IMR-90 (cell line): ENCODE measurements around the gene PTPRN2. TPM values are rescaled to one million over a fixed set of nuclear protein-coding genes. Genes with fewer than 3 reads are reported as not detected.

Source experiments
- ATAC-seq: fragments of 200-7000 bp; cut with Tn5 transposase; 2 replicates; pipeline ENCODE4 v1.9.1; 2020; ENCODE audit warnings: low read depth, mild to moderate bottlenecking, moderate library complexity
- BruUV-seq: library from RNA; stranded (reverse); fragments of 400-500 nt; replicated peaks from 2 replicates; lab custom pipeline; 2021; lab: Mats Ljungman, UMichigan
- CTCF ChIA-PET: fragments of 300-600 bp; formaldehyde crosslinking; extraction: SDS; loops from one replicate; lab custom pipeline; 2021; ENCODE audit warnings: antibody characterized with exemption; lab: Yijun Ruan, JAX
- POLR2A ChIA-PET: fragments of 300-600 bp; sonication (Branson Sonifier 250); formaldehyde crosslinking; loops from one replicate; lab custom pipeline; 2022; ENCODE audit warnings: antibody characterized with exemption; ENCODE audit not compliant: unreplicated experiment; lab: Charles Lee
- DNase-seq: peaks from one replicate; pipeline ENCODE4 v3.0.0; 2013
- H2AFZ ChIP-seq: replicated peaks from 2 replicates; pipeline ENCODE3; 2013; ENCODE audit warnings: low read length, mild to moderate bottlenecking; ENCODE audit not compliant: poor library complexity
- H2AK5ac ChIP-seq: 2 replicates; pipeline ENCODE4 v1.6.1; 2013; ENCODE audit warnings: low read depth, low read length, inconsistent platforms
- H2AK9ac ChIP-seq: replicated peaks from 2 replicates; pipeline ENCODE3; 2013; ENCODE audit warnings: mild to moderate bottlenecking, low read depth, low read length, moderate library complexity; ENCODE audit not compliant: poor library complexity
- H2BK120ac ChIP-seq: 2 replicates; pipeline ENCODE4 v1.6.1; 2013; ENCODE audit warnings: low read depth, low read length, inconsistent platforms
- H2BK15ac ChIP-seq: 3 replicates; pipeline ENCODE4 v1.6.1; 2013; ENCODE audit warnings: low read depth, low read length, inconsistent platforms
- H2BK20ac ChIP-seq: 2 replicates; pipeline ENCODE4 v1.6.1; 2013; ENCODE audit warnings: low read depth, mild to moderate bottlenecking, inconsistent platforms, low read length, moderate library complexity
- H2BK5ac ChIP-seq: 2 replicates; pipeline ENCODE4 v1.6.1; 2013; ENCODE audit warnings: mild to moderate bottlenecking, low read depth, low read length, inconsistent platforms; ENCODE audit not compliant: poor library complexity, severe bottlenecking
- H3K14ac ChIP-seq: replicated peaks from 2 replicates; pipeline ENCODE4 v1.6.1; 2013; ENCODE audit warnings: low read depth, low read length, inconsistent platforms
- H3K18ac ChIP-seq: 2 replicates; pipeline ENCODE4 v1.6.1; 2013; ENCODE audit warnings: low read depth, low read length, control low read depth
- H3K23ac ChIP-seq: 2 replicates; pipeline ENCODE4 v1.6.1; 2013; ENCODE audit warnings: low read depth, low read length, inconsistent platforms
- H3K27ac ChIP-seq: 2 replicates; pipeline ENCODE4 v1.5.1; 2013; ENCODE audit warnings: mild to moderate bottlenecking, control low read depth, low read length; ENCODE audit not compliant: insufficient read depth
- H3K27me3 ChIP-seq: 2 replicates; pipeline ENCODE4 v1.6.1; 2013; ENCODE audit warnings: low read length; ENCODE audit not compliant: control insufficient read depth, insufficient read depth
- H3K36me3 ChIP-seq: 2 replicates; pipeline ENCODE4 v1.6.1; 2013; ENCODE audit warnings: low read length, mixed read lengths; ENCODE audit not compliant: control insufficient read depth, insufficient read depth
- H3K4ac ChIP-seq: 2 replicates; pipeline ENCODE4 v1.6.1; 2013; ENCODE audit warnings: low read depth, low read length, inconsistent platforms
- H3K4me1 ChIP-seq: 2 replicates; pipeline ENCODE4 v1.6.1; 2013; ENCODE audit warnings: low read length, mixed read lengths; ENCODE audit not compliant: control insufficient read depth, insufficient read depth
- H3K4me2 ChIP-seq: 2 replicates; pipeline ENCODE4 v1.6.1; 2013; ENCODE audit warnings: low read depth, mild to moderate bottlenecking, control low read depth, low read length, moderate library complexity
- H3K4me3 ChIP-seq: 2 replicates; pipeline ENCODE4 v1.5.1; 2013; ENCODE audit warnings: low read depth, mild to moderate bottlenecking, control low read depth, low read length, moderate library complexity; ENCODE audit not compliant: insufficient read depth
- H3K56ac ChIP-seq: 2 replicates; pipeline ENCODE4 v1.6.1; 2013; ENCODE audit warnings: low read length, inconsistent platforms; ENCODE audit not compliant: insufficient read depth; ENCODE audit errors: extremely low read depth
- H3K79me1 ChIP-seq, 2 experiments: 2 replicates each; pipeline ENCODE4 v1.6.1; 2013; ENCODE audit warnings: low read length in 2 of 2, inconsistent platforms in 1 of 2, low read depth in 1 of 2
- H3K9ac ChIP-seq: 2 replicates; pipeline ENCODE4 v1.6.1; 2013; ENCODE audit warnings: low read depth, low read length, control low read depth
- H3K9me1 ChIP-seq: 2 replicates; pipeline ENCODE4 v1.6.1; 2013; ENCODE audit warnings: low read length, inconsistent platforms; ENCODE audit not compliant: insufficient read depth
- H3K9me3 ChIP-seq: 2 replicates; pipeline ENCODE4 v1.6.1; 2013; ENCODE audit warnings: low read length; ENCODE audit not compliant: control insufficient read depth, insufficient read depth
- H4K20me1 ChIP-seq: 2 replicates; pipeline ENCODE4 v1.6.1; 2013; ENCODE audit warnings: low read length, inconsistent platforms; ENCODE audit not compliant: insufficient read depth
- H4K5ac ChIP-seq: 2 replicates; pipeline ENCODE4 v1.6.1; 2013; ENCODE audit warnings: mild to moderate bottlenecking, low read depth, low read length, control low read depth
- H4K8ac ChIP-seq, 2 experiments: 2 replicates each; pipeline ENCODE4 v1.6.1; 2013; ENCODE audit warnings: low read depth in 2 of 2, low read length in 2 of 2, control low read depth in 1 of 2, inconsistent platforms in 1 of 2
- H4K91ac ChIP-seq: 2 replicates; pipeline ENCODE4 v1.6.1; 2013; ENCODE audit warnings: low read depth, low read length, inconsistent platforms; ENCODE audit not compliant: insufficient read depth
- CHD1 ChIP-seq: IDR thresholded peaks from 2 replicates; pipeline ENCODE4 v1.6.1; 2012; ENCODE audit warnings: low read depth, low read length, improper control_type of control experiment
- MAFK ChIP-seq: IDR thresholded peaks from 2 replicates; pipeline ENCODE4 v1.6.1; 2012; ENCODE audit warnings: low read depth, low read length, improper control_type of control experiment
- MAZ ChIP-seq: IDR thresholded peaks from 2 replicates; pipeline ENCODE4 v1.6.1; 2012; ENCODE audit warnings: low read depth, mild to moderate bottlenecking, low read length, improper control_type of control experiment, moderate library complexity, borderline replicate concordance
- MXI1 ChIP-seq: IDR thresholded peaks from 2 replicates; pipeline ENCODE4 v1.6.1; 2012; ENCODE audit warnings: low read depth, mild to moderate bottlenecking, low read length, moderate library complexity, borderline replicate concordance
- NFE2L2 ChIP-seq: fragments of 150-350 bp; IDR thresholded peaks from 2 replicates; pipeline ENCODE4 v1.6.1; 2016; ENCODE audit warnings: low read depth, mild to moderate bottlenecking, low read length
- POLR2A ChIP-seq: IDR thresholded peaks from 2 replicates; pipeline ENCODE4 v1.6.1; 2012; ENCODE audit warnings: mild to moderate bottlenecking, low read depth, low read length
- RAD21 ChIP-seq: IDR thresholded peaks from 2 replicates; pipeline ENCODE4 v1.6.1; 2012; ENCODE audit warnings: low read length, improper control_type of control experiment
- RCOR1 ChIP-seq: IDR thresholded peaks from 2 replicates; pipeline ENCODE4 v1.6.1; 2012; ENCODE audit warnings: mild to moderate bottlenecking, low read length, improper control_type of control experiment; ENCODE audit not compliant: insufficient replicate concordance
- RFX5 ChIP-seq: IDR thresholded peaks from 2 replicates; pipeline ENCODE4 v1.8.0; 2012; ENCODE audit warnings: low read depth, mild to moderate bottlenecking, low read length, moderate library complexity
- SMC3 ChIP-seq: fragments of 150-350 bp; IDR thresholded peaks from 2 replicates; pipeline ENCODE4 v1.6.1; 2016; ENCODE audit warnings: low read depth, mild to moderate bottlenecking, antibody characterized with exemption, low read length, moderate library complexity
- WGBS, 2 experiments: methylation state at CpG; one replicate each; pipeline versions ENCODE4 v1.1.5 to v1.1.7; 2013; ENCODE audit warnings: missing lambda C conversion rate in 2 of 2; ENCODE audit not compliant: insufficient read length in 1 of 2; ENCODE audit errors: extremely low coverage in 2 of 2; 5-methylcytosine and 5-hydroxymethylcytosine counted together
- dilution Hi-C: fragments of 300-500 bp; cut with HindIII; formaldehyde crosslinking; loops from one replicate; pipeline ENCODE4 v1.14.3; 2018; ENCODE audit warnings: low sequenced_read_pairs; ENCODE audit not compliant: unreplicated experiment
- in situ Hi-C: fragments of 300-500 bp; cut with MboI; formaldehyde crosslinking; loops from 3 replicates; pipeline ENCODE4 v1.14.3; 2019; ENCODE audit warnings: low sequenced_read_pairs, inconsistent platforms, mixed read lengths
- intact Hi-C: fragments of 100-400 bp; cut with micrococcal nuclease; formaldehyde crosslinking; loops from 2 replicates; pipeline ENCODE4 v1.10.0; 2022
- polyA plus RNA-seq, 3 experiments: library from polyadenylated mRNA; depleted of rRNA; stranded (reverse); fragments of >200 nt; gene quantifications; 2 replicates each; pipeline ENCODE4 v1.2.3, GENCODE V29; 2012; ENCODE audit warnings: low replicate concordance in 1 of 3
- total RNA-seq: library from RNA; depleted of rRNA; stranded (reverse); fragments of >200 nt; gene quantifications from 2 replicates; pipeline ENCODE4 v1.2.3, GENCODE V29; 2012
- TF ChIP-seq, protein P1 (sequence below): fragments of 150-350 bp; IDR thresholded peaks from 2 replicates; pipeline ENCODE4 v1.6.1; 2017; ENCODE audit warnings: mild to moderate bottlenecking, antibody characterized with exemption, low read length, low read depth
- TF ChIP-seq, protein P2 (sequence below): conservative IDR thresholded peaks from 2 replicates; pipeline ENCODE4 v1.5.1; 2012; ENCODE audit warnings: mild to moderate bottlenecking, low read depth, low read length, improper control_type of control experiment
- TF ChIP-seq, protein P3 (sequence below): fragments of 150-350 bp; IDR thresholded peaks from 2 replicates; pipeline ENCODE4 v1.6.1; 2016; ENCODE audit warnings: low read depth, mild to moderate bottlenecking, low read length, moderate library complexity, borderline replicate concordance

The PTPRN2 gene
- total and polyA plus RNA-seq, 2 of the 4 experiments (the other 2 are of a cell fraction): 0.03 TPM; not detected in 1

GRCh38 chr7:158303121-158303520 is 284.5 kb downstream of the PTPRN2 start:
- Histone ChIP-seq H2BK120ac (no peak overlapping the region), H2BK20ac (no peak overlapping the region), H3K79me1 (no peaks in the 10 kb centered on the region), H3K9me3 (peaks cover 35% of the 10 kb centered on the region; the same call in 1 of the 2 replicates), H3K23ac (no peak overlapping the region), H3K4me3 (no peak overlapping the region), H4K91ac (no peak overlapping the region), H3K27ac (no peak overlapping the region), H3K27me3 (no peaks in the 10 kb centered on the region), H3K56ac (no peak overlapping the region), H2AFZ (no peak overlapping the region), H3K14ac (no peak overlapping the region), H4K8ac (no peak overlapping the region), H3K4me1 (no peaks in the 10 kb centered on the region), H2AK9ac (no peak overlapping the region), H4K20me1 (no peaks in the 10 kb centered on the region), H3K4ac (no peak overlapping the region), H2BK15ac (no peak overlapping the region), H2BK5ac (no peak overlapping the region), H3K4me2 (no peak overlapping the region), H3K18ac (no peak overlapping the region), H3K9me1 (no peaks in the 10 kb centered on the region), H2AK5ac (no peak overlapping the region), H3K9ac (no peak overlapping the region), H3K36me3 (no peaks in the 10 kb centered on the region), H4K5ac (no peak overlapping the region)
- ChIA-PET CTCF (no interaction called here), POLR2A (no interaction called here)
- dilution Hi-C loops: no loop called here
- DNase-seq (no peak), ATAC-seq (no peak)
- no CpG with 5 or more reads among the region's 4 CpGs for WGBS, 2 experiments
- in situ Hi-C loops: no loop called here
- BruUV-seq: no TSS peak
- no peak for TF ChIP-seq MXI1
- TF ChIP-seq, protein P1, sequence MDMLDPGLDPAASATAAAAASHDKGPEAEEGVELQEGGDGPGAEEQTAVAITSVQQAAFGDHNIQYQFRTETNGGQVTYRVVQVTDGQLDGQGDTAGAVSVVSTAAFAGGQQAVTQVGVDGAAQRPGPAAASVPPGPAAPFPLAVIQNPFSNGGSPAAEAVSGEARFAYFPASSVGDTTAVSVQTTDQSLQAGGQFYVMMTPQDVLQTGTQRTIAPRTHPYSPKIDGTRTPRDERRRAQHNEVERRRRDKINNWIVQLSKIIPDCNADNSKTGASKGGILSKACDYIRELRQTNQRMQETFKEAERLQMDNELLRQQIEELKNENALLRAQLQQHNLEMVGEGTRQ: no peak
- TF ChIP-seq CHD1: no peak
- no peak for TF ChIP-seq RAD21
- no peak for TF ChIP-seq RFX5
- no peak for TF ChIP-seq POLR2A
- TF ChIP-seq NFE2L2: no peak
- TF ChIP-seq, protein P2, sequence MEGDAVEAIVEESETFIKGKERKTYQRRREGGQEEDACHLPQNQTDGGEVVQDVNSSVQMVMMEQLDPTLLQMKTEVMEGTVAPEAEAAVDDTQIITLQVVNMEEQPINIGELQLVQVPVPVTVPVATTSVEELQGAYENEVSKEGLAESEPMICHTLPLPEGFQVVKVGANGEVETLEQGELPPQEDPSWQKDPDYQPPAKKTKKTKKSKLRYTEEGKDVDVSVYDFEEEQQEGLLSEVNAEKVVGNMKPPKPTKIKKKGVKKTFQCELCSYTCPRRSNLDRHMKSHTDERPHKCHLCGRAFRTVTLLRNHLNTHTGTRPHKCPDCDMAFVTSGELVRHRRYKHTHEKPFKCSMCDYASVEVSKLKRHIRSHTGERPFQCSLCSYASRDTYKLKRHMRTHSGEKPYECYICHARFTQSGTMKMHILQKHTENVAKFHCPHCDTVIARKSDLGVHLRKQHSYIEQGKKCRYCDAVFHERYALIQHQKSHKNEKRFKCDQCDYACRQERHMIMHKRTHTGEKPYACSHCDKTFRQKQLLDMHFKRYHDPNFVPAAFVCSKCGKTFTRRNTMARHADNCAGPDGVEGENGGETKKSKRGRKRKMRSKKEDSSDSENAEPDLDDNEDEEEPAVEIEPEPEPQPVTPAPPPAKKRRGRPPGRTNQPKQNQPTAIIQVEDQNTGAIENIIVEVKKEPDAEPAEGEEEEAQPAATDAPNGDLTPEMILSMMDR: no peak
- TF ChIP-seq, protein P3, sequence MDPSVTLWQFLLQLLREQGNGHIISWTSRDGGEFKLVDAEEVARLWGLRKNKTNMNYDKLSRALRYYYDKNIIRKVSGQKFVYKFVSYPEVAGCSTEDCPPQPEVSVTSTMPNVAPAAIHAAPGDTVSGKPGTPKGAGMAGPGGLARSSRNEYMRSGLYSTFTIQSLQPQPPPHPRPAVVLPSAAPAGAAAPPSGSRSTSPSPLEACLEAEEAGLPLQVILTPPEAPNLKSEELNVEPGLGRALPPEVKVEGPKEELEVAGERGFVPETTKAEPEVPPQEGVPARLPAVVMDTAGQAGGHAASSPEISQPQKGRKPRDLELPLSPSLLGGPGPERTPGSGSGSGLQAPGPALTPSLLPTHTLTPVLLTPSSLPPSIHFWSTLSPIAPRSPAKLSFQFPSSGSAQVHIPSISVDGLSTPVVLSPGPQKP: no peak
- no peak for TF ChIP-seq RCOR1
- TF ChIP-seq MAZ: no peak
- TF ChIP-seq MAFK: no peak
- TF ChIP-seq SMC3: no peak
- intact Hi-C loops: no loop called here
